ENCODE results near the gene CKLF. TPM values are rescaled to one million over a fixed set of nuclear protein-coding genes. Genes with fewer than 3 reads are reported as not detected.

CKLF gene
- total RNA-seq, 6 donors from 2014 or later: 18.2 to 71.7 (median 47.4) TPM

GRCh38 chr16:66553223-66553622, 847 bp downstream of the CKLF start:
- DNase-seq: peak in 1 of 2 donors; percentile 47
- H3K4me3 ChIP-seq: peak overlapping the region; percentile 56 to 81 (median 65)
- WGBS, 2 donors: 18 to 19% methylated on average over 8 of the region's 8 CpGs
- peak in 1 of 2 donors; percentile 20 for TF ChIP-seq POLR2AphosphoS5 (IDR thresholded peaks at IDR 0.05)
- no peak for TF ChIP-seq EP300 (IDR thresholded peaks at IDR 0.05)
- no peaks in the 10 kb centered on the region for H3K27me3 ChIP-seq
- H3K4me1 ChIP-seq: peaks cover 37 to 60% (median 41%) of the 10 kb centered on the region in 4 donors
- peaks cover 0 to 13% (median 0%) of the 10 kb centered on the region in 4 donors for H3K36me3 ChIP-seq
- no peaks in the 10 kb centered on the region for H3K9me3 ChIP-seq
- H3K27ac ChIP-seq: peak overlapping the region; percentile 93 to 98 (median 96)
- ATAC-seq (ENCODE audit: low FRiP score in 2 of 2): no peak

- H3K27ac ChIP-seq: peak overlapping the region in 1 of 4 donors; percentile 96
- whole genome bisulfite sequencing, 2 donors: 83 to 86% methylated on average over 3 of the region's 3 CpGs
- H3K36me3 ChIP-seq: peaks cover 0 to 21% (median 2%) of the 10 kb centered on the region in 4 donors
- peaks cover 29 to 52% (median 33%) of the 10 kb centered on the region in 4 donors for H3K4me1 ChIP-seq
- ATAC-seq (ENCODE audit: low FRiP score in 2 of 2): no peak
- peak overlapping the region in 2 of 4 donors; percentile 56 to 68 for H3K4me3 ChIP-seq
- no peaks in the 10 kb centered on the region for H3K9me3 ChIP-seq
- DNase-seq: no peak
- TF ChIP-seq POLR2A (IDR thresholded peaks at IDR 0.05): no peak
- no peak for TF ChIP-seq CTCF (IDR thresholded peaks at IDR 0.05)
- TF ChIP-seq EP300 (IDR thresholded peaks at IDR 0.05): no peak
- no peak for TF ChIP-seq POLR2AphosphoS5 (IDR thresholded peaks at IDR 0.05)
- H3K27me3 ChIP-seq: no peaks in the 10 kb centered on the region
Measured at GRCh38 chr16:66554021-66554420, 1.6 kb downstream of the CKLF start.

GRCh38 chr16:66554495-66554894, 2.1 kb downstream of the CKLF start:
- H3K4me3 ChIP-seq: peak overlapping the region in 2 of 4 donors; percentile 56 to 68
- DNase-seq (no peak), ATAC-seq (ENCODE audit: low FRiP score in 2 of 2) (no peak)
- H3K9me3 ChIP-seq: no peaks in the 10 kb centered on the region
- no peak overlapping the region for H3K27ac ChIP-seq
- 88 to 90% methylated on average over 6 of the region's 6 CpGs for WGBS, 2 donors
- peaks cover 0 to 23% (median 5%) of the 10 kb centered on the region in 4 donors for H3K36me3 ChIP-seq
- no peak for TF ChIP-seq POLR2AphosphoS5 (IDR thresholded peaks at IDR 0.05)
- TF ChIP-seq CTCF (IDR thresholded peaks at IDR 0.05): no peak
- no peak for TF ChIP-seq EP300 (IDR thresholded peaks at IDR 0.05)
- no peak for TF ChIP-seq POLR2A (IDR thresholded peaks at IDR 0.05)
- no peaks in the 10 kb centered on the region for H3K27me3 ChIP-seq
- H3K4me1 ChIP-seq: peaks cover 26 to 49% (median 30%) of the 10 kb centered on the region in 4 donors

- H3K27me3 ChIP-seq: no peaks in the 10 kb centered on the region
- no peak overlapping the region for H3K27ac ChIP-seq
- ATAC-seq (ENCODE audit: low FRiP score in 2 of 2) (no peak), DNase-seq (no peak)
- H3K4me3 ChIP-seq: no peak overlapping the region
- WGBS, 2 donors: 83 to 84% methylated on average over 1 of the region's 1 CpG
- peaks cover 0 to 67% (median 8%) of the 10 kb centered on the region in 4 donors for H3K36me3 ChIP-seq
- TF ChIP-seq EP300 (IDR thresholded peaks at IDR 0.05) (no peak), POLR2AphosphoS5 (IDR thresholded peaks at IDR 0.05) (no peak), POLR2A (IDR thresholded peaks at IDR 0.05) (no peak), CTCF (IDR thresholded peaks at IDR 0.05) (no peak)
- no peaks in the 10 kb centered on the region for H3K9me3 ChIP-seq
- peaks cover 0 to 7% (median 1%) of the 10 kb centered on the region in 4 donors for H3K4me1 ChIP-seq
Measured at GRCh38 chr16:66560107-66560506, 7.7 kb downstream of the CKLF start.

- Histone ChIP-seq H3K9me3 (no peaks in the 10 kb centered on the region), H3K4me3 (no peak overlapping the region), H3K27ac (peak overlapping the region in 1 of 4 donors; percentile 5), H3K4me1 (peaks cover 0 to 4% (median 1%) of the 10 kb centered on the region in 4 donors), H3K27me3 (no peaks in the 10 kb centered on the region), H3K36me3 (peaks cover 0 to 79% (median 21%) of the 10 kb centered on the region in 4 donors)
- WGBS, 2 donors: 93 to 95% methylated on average over 3 of the region's 3 CpGs
- DNase-seq (no peak), ATAC-seq (ENCODE audit: low FRiP score in 2 of 2) (no peak)
- no peak for TF ChIP-seq CTCF (IDR thresholded peaks at IDR 0.05)
- TF ChIP-seq EP300 (IDR thresholded peaks at IDR 0.05): no peak
- TF ChIP-seq POLR2AphosphoS5 (IDR thresholded peaks at IDR 0.05): no peak
- no peak for TF ChIP-seq POLR2A (IDR thresholded peaks at IDR 0.05)
Measured at GRCh38 chr16:66561381-66562080, 9.2 kb downstream of the CKLF start.
